ENCODE measurements around the gene TRPT1.

DNA sequence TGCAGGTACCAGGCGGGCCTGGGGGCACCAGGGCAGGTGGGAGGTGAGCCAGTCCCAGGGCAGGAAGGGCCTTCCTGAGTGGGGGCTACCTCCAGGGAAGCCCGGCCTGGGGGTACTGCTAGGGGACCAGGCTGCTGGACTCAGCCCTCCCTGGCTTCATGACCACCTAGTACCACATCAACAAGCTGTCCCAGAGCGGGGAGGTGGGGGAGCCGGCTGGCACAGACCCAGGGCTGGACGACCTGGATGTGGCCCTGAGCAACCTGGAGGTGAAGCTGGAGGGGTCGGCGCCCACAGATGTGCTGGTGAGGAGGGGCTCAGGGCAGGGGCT is 6.7 kb downstream of the TRPT1 start:
- TF ChIP-seq, protein P1, sequence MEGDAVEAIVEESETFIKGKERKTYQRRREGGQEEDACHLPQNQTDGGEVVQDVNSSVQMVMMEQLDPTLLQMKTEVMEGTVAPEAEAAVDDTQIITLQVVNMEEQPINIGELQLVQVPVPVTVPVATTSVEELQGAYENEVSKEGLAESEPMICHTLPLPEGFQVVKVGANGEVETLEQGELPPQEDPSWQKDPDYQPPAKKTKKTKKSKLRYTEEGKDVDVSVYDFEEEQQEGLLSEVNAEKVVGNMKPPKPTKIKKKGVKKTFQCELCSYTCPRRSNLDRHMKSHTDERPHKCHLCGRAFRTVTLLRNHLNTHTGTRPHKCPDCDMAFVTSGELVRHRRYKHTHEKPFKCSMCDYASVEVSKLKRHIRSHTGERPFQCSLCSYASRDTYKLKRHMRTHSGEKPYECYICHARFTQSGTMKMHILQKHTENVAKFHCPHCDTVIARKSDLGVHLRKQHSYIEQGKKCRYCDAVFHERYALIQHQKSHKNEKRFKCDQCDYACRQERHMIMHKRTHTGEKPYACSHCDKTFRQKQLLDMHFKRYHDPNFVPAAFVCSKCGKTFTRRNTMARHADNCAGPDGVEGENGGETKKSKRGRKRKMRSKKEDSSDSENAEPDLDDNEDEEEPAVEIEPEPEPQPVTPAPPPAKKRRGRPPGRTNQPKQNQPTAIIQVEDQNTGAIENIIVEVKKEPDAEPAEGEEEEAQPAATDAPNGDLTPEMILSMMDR (conservative IDR thresholded peaks at IDR 0.05; ENCODE audit: low read depth in 2 of 2), result no peak
- TF ChIP-seq EZH2 (IDR thresholded peaks at IDR 0.05; ENCODE audit: low read depth, unreplicated experiment) (no peak), POLR2AphosphoS5 (IDR thresholded peaks at IDR 0.05; ENCODE audit: low read depth) (no peak)
